CD14-positive monocyte (primary cell): Measurements from ENCODE around the gene MRPL32. TPM values are rescaled to one million over a fixed set of nuclear protein-coding genes. Genes with fewer than 3 reads are reported as not detected.

Experiments
- DNase-seq, 3 donors: peaks; one replicate each; pipeline ENCODE4 v3.0.0-alpha.2; 2011 to 2022
- H2AFZ ChIP-seq: 2 replicates; pipeline ENCODE4 v1.6.0; 2012; ENCODE audit warnings: mild to moderate bottlenecking, low read depth, low read length, inconsistent platforms; ENCODE audit not compliant: insufficient read depth, poor library complexity, severe bottlenecking
- H3K27ac ChIP-seq, 2 donors: 1 replicate in 1 of 2; 2 replicates in 1 of 2; pipeline ENCODE4 v1.5.1; 2012 to 2013; ENCODE audit warnings: low read length in 2 of 2, control low read depth in 1 of 2, inconsistent platforms in 1 of 2, low read depth in 1 of 2, mild to moderate bottlenecking in 1 of 2
- H3K27me3 ChIP-seq, 2 donors: one replicate each; pipeline versions ENCODE4 v1.6.0 to v1.6.1; 2011 to 2013; ENCODE audit warnings: low read length in 2 of 2; ENCODE audit not compliant: control insufficient read depth in 2 of 2, insufficient read depth in 2 of 2
- H3K36me3 ChIP-seq, 2 donors: replicated peaks in 1 of 2; 1 replicate in 1 of 2; 2 replicates in 1 of 2; pipeline versions ENCODE4 v1.5.1 to v1.6.1; 2012 to 2013; ENCODE audit warnings: low read length in 2 of 2, control low read depth in 1 of 2, inconsistent platforms in 1 of 2, mild to moderate bottlenecking in 1 of 2; ENCODE audit not compliant: insufficient read depth in 2 of 2, control insufficient read depth in 1 of 2
- H3K4me1 ChIP-seq, 2 donors: 1 replicate in 1 of 2; 2 replicates in 1 of 2; pipeline versions ENCODE4 v1.5.1 to v1.6.1; 2012 to 2013; ENCODE audit warnings: low read length in 2 of 2, control low read depth in 1 of 2, inconsistent platforms in 1 of 2, mild to moderate bottlenecking in 1 of 2, moderate library complexity in 1 of 2; ENCODE audit not compliant: insufficient read depth in 2 of 2, control insufficient read depth in 1 of 2
- H3K4me2 ChIP-seq: replicated peaks from 2 replicates; pipeline ENCODE3; 2012; ENCODE audit warnings: low read length, moderate library complexity, mild to moderate bottlenecking; ENCODE audit not compliant: poor library complexity, severe bottlenecking; ENCODE audit errors: extremely low read depth
- H3K4me3 ChIP-seq, 3 experiments: fragments of 200-600 bp in 1 of 3; sonication (generic) in 1 of 3; replicated peaks in 1 of 3; 1 replicate in 2 of 3; 2 replicates in 1 of 3; pipeline ENCODE4 v1.5.1; 2011 to 2013; ENCODE audit warnings: low read length in 3 of 3, mild to moderate bottlenecking in 3 of 3, control low read depth in 2 of 3, low read depth in 2 of 3, inconsistent platforms in 1 of 3, moderate library complexity in 1 of 3
- H3K79me2 ChIP-seq: 2 replicates; pipeline ENCODE4 v1.6.0; 2012; ENCODE audit warnings: mild to moderate bottlenecking, control low read depth, inconsistent platforms, low read length, moderate library complexity; ENCODE audit not compliant: insufficient read depth
- H3K9ac ChIP-seq: 2 replicates; pipeline ENCODE4 v1.6.0; 2017; ENCODE audit warnings: low read length, mild to moderate bottlenecking; ENCODE audit not compliant: insufficient read depth, poor library complexity, severe bottlenecking
- H3K9me3 ChIP-seq, 2 donors: replicated peaks in 1 of 2; 1 replicate in 1 of 2; 2 replicates in 1 of 2; pipeline versions ENCODE4 v1.5.1 to v1.6.1; 2012 to 2013; ENCODE audit warnings: low read length in 2 of 2, control low read depth in 1 of 2; ENCODE audit not compliant: control insufficient read depth in 1 of 2, insufficient read depth in 1 of 2
- H4K20me1 ChIP-seq: 2 replicates; pipeline ENCODE4 v1.6.0; 2012; ENCODE audit warnings: mild to moderate bottlenecking, low read length, control low read depth, moderate library complexity; ENCODE audit not compliant: insufficient read depth
- H3K27ac Mint-ChIP-seq, 7 donors: one replicate each; pipeline ENCODE4 v1.8.0; 2020; ENCODE audit warnings: mild to moderate bottlenecking in 7 of 7, mixed read lengths in 7 of 7, moderate library complexity in 6 of 7, inconsistent platforms in 2 of 7
- H3K27me3 Mint-ChIP-seq, 3 donors: one replicate each; pipeline ENCODE4 v1.8.0; 2021 to 2022; ENCODE audit warnings: low read depth in 3 of 3, mild to moderate bottlenecking in 3 of 3, mixed read lengths in 3 of 3, moderate library complexity in 3 of 3, inconsistent platforms in 1 of 3
- H3K36me3 Mint-ChIP-seq, 2 donors: one replicate each; pipeline ENCODE4 v1.8.0; 2020; ENCODE audit warnings: mixed read lengths in 2 of 2, inconsistent platforms in 1 of 2, mild to moderate bottlenecking in 1 of 2
- H3K4me1 Mint-ChIP-seq: one replicate; pipeline ENCODE4 v1.8.0; 2020; ENCODE audit warnings: mild to moderate bottlenecking, mixed read lengths
- H3K4me3 Mint-ChIP-seq, 2 donors: one replicate each; pipeline ENCODE4 v1.8.0; 2020; ENCODE audit warnings: mild to moderate bottlenecking in 2 of 2, mixed read lengths in 2 of 2, moderate library complexity in 1 of 2
- H3K9me3 Mint-ChIP-seq, 7 donors: one replicate each; pipeline ENCODE4 v1.8.0; 2020 to 2022; ENCODE audit warnings: mixed read lengths in 7 of 7, mild to moderate bottlenecking in 6 of 7, moderate library complexity in 6 of 7, inconsistent platforms in 2 of 7
- WGBS: methylation state at CpG from one replicate; pipeline ENCODE4 v1.1.5; 2013; ENCODE audit warnings: missing lambda C conversion rate; ENCODE audit not compliant: insufficient coverage; 5-methylcytosine and 5-hydroxymethylcytosine counted together
- intact Hi-C, 2 donors: fragments of 100-400 bp; cut with micrococcal nuclease; formaldehyde crosslinking; loops; one replicate each; pipeline versions ENCODE4 v1.15.0 to v1.15.1; 2023
- polyA plus RNA-seq, 3 donors: library from polyadenylated mRNA; depleted of rRNA in 1 of 3; unstranded in 2 of 3; stranded (reverse) in 1 of 3; fragments of 300-500 nt in 2 of 3; fragments of >200 nt in 1 of 3; fragmentation: Illumina TruSeq in 2 of 3; gene quantifications; 1 replicate in 2 of 3; 2 replicates in 1 of 3; pipeline ENCODE4 v1.2.3, GENCODE V29; 2012 to 2021
- TF ChIP-seq, protein P1 (sequence below): fragments of 200-600 bp; IDR thresholded peaks from one replicate; pipeline ENCODE4 v1.8.0; 2022; ENCODE audit warnings: antibody characterized with exemption, mild to moderate bottlenecking

The MRPL32 gene
- polyA plus RNA-seq, 3 donors, result 23.4 to 49.6 (median 39.5) TPM

DNA sequence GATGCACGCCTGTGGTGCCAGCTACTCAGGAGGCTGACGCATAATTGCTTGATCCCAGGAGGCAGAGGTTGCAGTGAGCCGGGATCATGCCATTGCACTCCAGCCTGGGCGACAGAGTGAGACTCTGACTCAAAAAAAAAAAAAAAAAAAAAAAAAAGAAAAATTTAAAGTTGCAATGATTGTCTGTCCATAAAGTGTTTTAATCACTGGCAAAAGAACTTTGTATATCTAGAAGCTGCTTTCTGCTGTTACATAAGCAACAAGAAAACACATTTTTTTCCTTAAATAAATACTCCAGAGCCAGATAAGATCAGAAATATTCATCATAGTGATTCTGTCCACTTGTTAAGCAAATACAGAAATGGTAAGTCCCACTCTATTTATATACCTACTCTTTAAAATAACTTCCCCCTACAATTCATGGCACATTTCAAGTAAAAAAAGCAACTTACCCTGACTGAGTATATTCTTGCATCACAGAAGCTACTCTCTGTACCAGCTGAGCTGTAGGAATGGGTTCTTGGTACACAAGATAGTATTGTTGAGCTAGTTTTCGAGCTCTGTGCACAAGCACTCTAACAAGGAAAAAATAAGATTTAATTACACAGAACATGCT lies 7.8 kb upstream of the MRPL32 start:
- no peak overlapping the region for H3K27ac Mint-ChIP-seq
- peaks cover 66 to 69% of the 10 kb centered on the region in 2 donors for H3K36me3 ChIP-seq
- H3K4me1 Mint-ChIP-seq, result peaks cover 31% of the 10 kb centered on the region
- TF ChIP-seq, protein P1, sequence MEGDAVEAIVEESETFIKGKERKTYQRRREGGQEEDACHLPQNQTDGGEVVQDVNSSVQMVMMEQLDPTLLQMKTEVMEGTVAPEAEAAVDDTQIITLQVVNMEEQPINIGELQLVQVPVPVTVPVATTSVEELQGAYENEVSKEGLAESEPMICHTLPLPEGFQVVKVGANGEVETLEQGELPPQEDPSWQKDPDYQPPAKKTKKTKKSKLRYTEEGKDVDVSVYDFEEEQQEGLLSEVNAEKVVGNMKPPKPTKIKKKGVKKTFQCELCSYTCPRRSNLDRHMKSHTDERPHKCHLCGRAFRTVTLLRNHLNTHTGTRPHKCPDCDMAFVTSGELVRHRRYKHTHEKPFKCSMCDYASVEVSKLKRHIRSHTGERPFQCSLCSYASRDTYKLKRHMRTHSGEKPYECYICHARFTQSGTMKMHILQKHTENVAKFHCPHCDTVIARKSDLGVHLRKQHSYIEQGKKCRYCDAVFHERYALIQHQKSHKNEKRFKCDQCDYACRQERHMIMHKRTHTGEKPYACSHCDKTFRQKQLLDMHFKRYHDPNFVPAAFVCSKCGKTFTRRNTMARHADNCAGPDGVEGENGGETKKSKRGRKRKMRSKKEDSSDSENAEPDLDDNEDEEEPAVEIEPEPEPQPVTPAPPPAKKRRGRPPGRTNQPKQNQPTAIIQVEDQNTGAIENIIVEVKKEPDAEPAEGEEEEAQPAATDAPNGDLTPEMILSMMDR, result no peak
- H3K79me2 ChIP-seq, result peaks cover 41% of the 10 kb centered on the region
- H3K4me2 ChIP-seq, result no peak overlapping the region
- DNase-seq, result no peak
- H3K36me3 Mint-ChIP-seq, result peaks cover 62 to 64% of the 10 kb centered on the region in 2 donors
- no peak overlapping the region for H3K9ac ChIP-seq
- H4K20me1 ChIP-seq, result peaks cover 36% of the 10 kb centered on the region
- no peak overlapping the region for H3K4me3 Mint-ChIP-seq
- 100% methylated on average over 1 of the region's 5 CpGs for WGBS
- no peak overlapping the region for H3K27ac ChIP-seq
- H3K27me3 Mint-ChIP-seq, result no peaks in the 10 kb centered on the region
- peaks cover 12 to 15% of the 10 kb centered on the region in 2 donors for H3K4me1 ChIP-seq
- no peaks in the 10 kb centered on the region for H3K27me3 ChIP-seq
- H3K9me3 ChIP-seq, result no peaks in the 10 kb centered on the region
- no peaks in the 10 kb centered on the region for H3K9me3 Mint-ChIP-seq
- intact Hi-C loops, result no loop called here
- no peak overlapping the region for H2AFZ ChIP-seq
- H3K4me3 ChIP-seq, result no peak overlapping the region

DNA sequence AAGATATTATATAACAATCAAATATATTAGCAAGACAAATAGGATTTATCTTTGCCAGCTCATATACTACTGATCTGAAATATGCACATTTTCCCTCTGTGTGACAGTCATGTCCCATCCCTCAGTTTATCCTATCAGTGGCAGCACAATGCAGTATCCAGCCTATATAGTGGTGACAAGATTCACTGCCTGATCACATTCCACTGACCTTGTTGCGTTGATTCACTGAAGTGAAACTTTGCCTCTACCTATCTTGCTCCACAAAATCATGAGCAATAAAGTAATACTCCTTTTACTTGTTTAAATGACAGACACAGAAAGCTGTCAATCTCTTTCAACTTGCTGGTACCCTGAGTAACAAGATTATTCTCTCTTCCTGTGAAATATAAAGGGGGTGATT lies 6.5 kb upstream of the MRPL32 start:
- DNase-seq, result no peak
- Histone ChIP-seq H3K4me1 (peaks cover 17 to 28% of the 10 kb centered on the region in 2 donors), H3K27ac (peak overlapping the region in 1 of 2 donors; percentile 73), H3K9me3 (no peaks in the 10 kb centered on the region), H3K27me3 (no peaks in the 10 kb centered on the region), H3K4me2 (peak overlapping the region; percentile 12), H3K79me2 (peaks cover 54% of the 10 kb centered on the region), H3K4me3 (no peak overlapping the region), H3K36me3 (peaks cover 53 to 57% of the 10 kb centered on the region in 2 donors), H4K20me1 (peaks cover 45% of the 10 kb centered on the region), H2AFZ (no peak overlapping the region), H3K9ac (no peak overlapping the region)
- Mint-ChIP-seq H3K9me3 (no peaks in the 10 kb centered on the region), H3K27me3 (no peaks in the 10 kb centered on the region), H3K27ac (peak overlapping the region; percentile 25 to 80 (median 61)), H3K36me3 (peaks cover 50 to 54% of the 10 kb centered on the region in 2 donors), H3K4me3 (no peak overlapping the region), H3K4me1 (peaks cover 42% of the 10 kb centered on the region)
- TF ChIP-seq, protein P1, result no peak
- intact Hi-C loops, result no loop called here
- WGBS, result 75% methylated on average over 1 of the region's 1 CpG
